ENCODE measurements around the gene BSND. TPM values are rescaled to one million over a fixed set of nuclear protein-coding genes. Genes with fewer than 3 reads are reported as not detected.
A peak's percentile ranks its signal among the peaks of the same experiment; 100 is the strongest.
"Not testable (repeated sequence)": the region's sequence is repeated elsewhere in the genome, so short reads cannot be mapped to it uniquely, and the experiment has no call there.

The BSND gene
- total and polyA plus RNA-seq, 9 donors = 0.10 to 0.46 (median 0.10) TPM; not detected in 6

- TF ChIP-seq EP300 (IDR thresholded peaks at IDR 0.05) (no peak), POLR2A (IDR thresholded peaks at IDR 0.05) (no peak)
- Histone ChIP-seq H3K27ac (no peak overlapping the region), H3K4me1 (ENCODE audit: insufficient read depth) (no peaks in the 10 kb centered on the region), H3K27me3 (no peaks in the 10 kb centered on the region), H3K36me3 (no peaks in the 10 kb centered on the region), H3K4me3 (no peak overlapping the region), H3K9me3 (no peaks in the 10 kb centered on the region)
- no peak for DNase-seq
- intact Hi-C loops (cut with DNase I) = no loop called here
- 83 to 96% (median 93%) methylated on average over 4 of the region's 4 CpGs for WGBS, 3 donors
These were observed 42.0 kb upstream of the BSND start for GRCh38 chr1:54956726-54957125.

GRCh38 chr1:54959241-54959640 lies 39.5 kb upstream of the BSND start:
- 16 to 42% (median 25%) methylated on average over 3 of the region's 3 CpGs for WGBS, 3 donors
- DNase-seq = no peak
- Histone ChIP-seq H3K4me3 (no peak overlapping the region), H3K4me1 (ENCODE audit: insufficient read depth) (no peaks in the 10 kb centered on the region), H3K27ac (no peak overlapping the region), H3K27me3 (no peaks in the 10 kb centered on the region), H3K9me3 (no peaks in the 10 kb centered on the region), H3K36me3 (no peaks in the 10 kb centered on the region)
- no peak for TF ChIP-seq EP300 (IDR thresholded peaks at IDR 0.05)
- TF ChIP-seq, protein P1, sequence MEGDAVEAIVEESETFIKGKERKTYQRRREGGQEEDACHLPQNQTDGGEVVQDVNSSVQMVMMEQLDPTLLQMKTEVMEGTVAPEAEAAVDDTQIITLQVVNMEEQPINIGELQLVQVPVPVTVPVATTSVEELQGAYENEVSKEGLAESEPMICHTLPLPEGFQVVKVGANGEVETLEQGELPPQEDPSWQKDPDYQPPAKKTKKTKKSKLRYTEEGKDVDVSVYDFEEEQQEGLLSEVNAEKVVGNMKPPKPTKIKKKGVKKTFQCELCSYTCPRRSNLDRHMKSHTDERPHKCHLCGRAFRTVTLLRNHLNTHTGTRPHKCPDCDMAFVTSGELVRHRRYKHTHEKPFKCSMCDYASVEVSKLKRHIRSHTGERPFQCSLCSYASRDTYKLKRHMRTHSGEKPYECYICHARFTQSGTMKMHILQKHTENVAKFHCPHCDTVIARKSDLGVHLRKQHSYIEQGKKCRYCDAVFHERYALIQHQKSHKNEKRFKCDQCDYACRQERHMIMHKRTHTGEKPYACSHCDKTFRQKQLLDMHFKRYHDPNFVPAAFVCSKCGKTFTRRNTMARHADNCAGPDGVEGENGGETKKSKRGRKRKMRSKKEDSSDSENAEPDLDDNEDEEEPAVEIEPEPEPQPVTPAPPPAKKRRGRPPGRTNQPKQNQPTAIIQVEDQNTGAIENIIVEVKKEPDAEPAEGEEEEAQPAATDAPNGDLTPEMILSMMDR (IDR thresholded peaks at IDR 0.05) = no peak
- no peak for TF ChIP-seq POLR2A (IDR thresholded peaks at IDR 0.05)
- intact Hi-C loops (cut with DNase I) = no loop called here

DNA sequence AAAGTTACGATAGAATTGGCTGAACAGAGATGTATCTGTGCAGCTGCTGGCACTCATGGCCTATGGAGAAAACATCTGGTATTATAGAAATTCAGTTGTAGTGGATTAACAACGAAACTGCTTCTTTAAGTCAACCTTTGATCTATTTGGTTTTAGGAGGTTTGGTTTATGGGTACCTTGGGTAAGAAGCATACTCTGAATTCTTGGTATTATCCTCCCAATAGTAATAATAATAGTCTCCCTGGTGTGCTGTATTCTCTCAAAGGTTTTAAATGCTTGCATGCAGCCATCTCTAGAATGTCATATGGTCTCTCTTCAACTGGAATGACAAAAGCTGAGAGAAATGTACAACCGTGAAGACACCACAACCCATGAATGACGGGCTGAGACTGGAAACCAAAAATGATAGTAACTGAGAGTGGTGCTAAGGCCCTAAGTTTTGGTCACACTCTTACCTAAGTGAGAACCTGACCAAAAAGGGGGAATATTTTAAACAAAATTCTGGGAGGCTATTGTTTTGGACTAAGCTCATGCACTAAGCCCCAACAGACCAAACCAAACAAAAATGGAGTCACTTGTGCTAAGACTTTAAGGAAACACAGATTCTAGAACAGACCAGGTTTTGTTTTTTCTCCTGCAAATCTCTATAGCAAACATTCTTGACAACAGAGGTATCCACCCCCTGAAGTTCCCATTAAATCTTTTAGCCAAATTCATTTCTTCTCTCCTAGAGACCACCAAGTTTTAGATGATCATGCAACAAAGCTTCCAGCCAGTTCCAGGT lies 35.9 kb upstream of the BSND start:
- Histone ChIP-seq H3K27me3 (no peaks in the 10 kb centered on the region), H3K36me3 (no peaks in the 10 kb centered on the region), H3K9me3 (no peaks in the 10 kb centered on the region), H3K27ac (no peak overlapping the region), H3K4me3 (no peak overlapping the region), H3K4me1 (ENCODE audit: insufficient read depth) (no peaks in the 10 kb centered on the region)
- intact Hi-C loops (cut with DNase I) = no loop called here
- no peak for DNase-seq
- WGBS, 3 donors = 72 to 85% (median 73%) methylated on average over 4 of the region's 4 CpGs
- TF ChIP-seq POLR2A (IDR thresholded peaks at IDR 0.05) (no peak), EP300 (IDR thresholded peaks at IDR 0.05) (no peak)
- TF ChIP-seq, protein P1 (IDR thresholded peaks at IDR 0.05) = no peak

- 91 to 95% (median 93%) methylated on average over 5 of the region's 5 CpGs for WGBS, 3 donors
- DNase-seq; intact Hi-C loops (cut with DNase I): not testable (repeated sequence)
These were observed 34.9 kb upstream of the BSND start for GRCh38 chr1:54963829-54964228.

DNA sequence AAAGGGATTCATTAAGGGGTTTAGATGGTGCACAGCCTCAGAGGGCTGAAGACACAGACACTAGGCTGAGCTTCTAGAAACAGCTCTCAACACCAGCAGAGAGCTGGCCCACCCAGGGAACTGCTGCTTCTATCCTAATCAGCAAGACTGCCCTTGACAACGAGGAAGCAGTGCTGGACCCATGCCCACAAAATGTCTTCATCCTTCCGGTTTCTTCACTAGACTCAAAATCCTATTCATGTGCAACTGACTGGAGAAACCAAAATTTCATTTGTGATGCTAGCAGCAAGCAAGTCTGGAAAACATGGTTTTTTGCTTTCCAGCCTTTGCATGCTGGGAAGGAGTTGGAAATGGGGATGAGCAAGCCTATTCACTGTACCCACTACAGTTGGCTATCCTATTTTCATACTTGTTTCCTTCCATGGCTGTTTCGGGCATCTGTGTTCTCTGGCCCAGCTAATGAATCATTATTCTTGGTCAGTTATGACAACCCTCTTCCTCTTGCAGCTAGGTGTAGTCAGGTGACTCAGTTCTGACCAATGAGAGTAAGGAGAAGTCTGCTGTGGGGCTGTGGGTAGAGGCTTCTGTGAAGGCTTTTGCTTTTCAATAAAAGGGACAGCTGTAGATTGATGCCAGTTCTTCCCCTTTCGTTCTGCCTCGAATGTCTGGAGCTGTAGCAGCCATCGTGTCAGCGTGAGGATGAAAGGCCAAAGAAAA lies 33.0 kb upstream of the BSND start:
- no peak overlapping the region for H3K27ac ChIP-seq
- no peaks in the 10 kb centered on the region for H3K4me1 ChIP-seq (ENCODE audit: insufficient read depth)
- TF ChIP-seq EP300 (IDR thresholded peaks at IDR 0.05) = no peak
- TF ChIP-seq, protein P1 (IDR thresholded peaks at IDR 0.05) = no peak
- H3K27me3 ChIP-seq = no peaks in the 10 kb centered on the region
- H3K36me3 ChIP-seq = no peaks in the 10 kb centered on the region
- H3K9me3 ChIP-seq = no peaks in the 10 kb centered on the region
- 54 to 58% (median 55%) methylated on average over 7 of the region's 7 CpGs for WGBS, 3 donors
- DNase-seq = peak in 2 of 5 donors; percentile 47 to 72
- intact Hi-C loops (cut with DNase I) = no loop called here
- no peak overlapping the region for H3K4me3 ChIP-seq

More at GRCh38 chr1:54963829-54964228, 34.9 kb upstream of the BSND start:
- H3K36me3 ChIP-seq; H3K27ac ChIP-seq; H3K9me3 ChIP-seq; H3K4me3 ChIP-seq; H3K4me1 ChIP-seq (ENCODE audit: insufficient read depth); H3K27me3 ChIP-seq: not testable (repeated sequence)

Data from ovary (tissue), 9 donors.